ENCODE results near the gene QRICH2. TPM values are rescaled to one million over a fixed set of nuclear protein-coding genes. Genes with fewer than 3 reads are reported as not detected.
"Not testable (repeated sequence)": the region's sequence is repeated elsewhere in the genome, so short reads cannot be mapped to it uniquely, and the experiment has no call there.

The QRICH2 gene
- total and polyA plus RNA-seq, 2 donors from 2014 or later, result 2.0 to 2.5 TPM

DNA sequence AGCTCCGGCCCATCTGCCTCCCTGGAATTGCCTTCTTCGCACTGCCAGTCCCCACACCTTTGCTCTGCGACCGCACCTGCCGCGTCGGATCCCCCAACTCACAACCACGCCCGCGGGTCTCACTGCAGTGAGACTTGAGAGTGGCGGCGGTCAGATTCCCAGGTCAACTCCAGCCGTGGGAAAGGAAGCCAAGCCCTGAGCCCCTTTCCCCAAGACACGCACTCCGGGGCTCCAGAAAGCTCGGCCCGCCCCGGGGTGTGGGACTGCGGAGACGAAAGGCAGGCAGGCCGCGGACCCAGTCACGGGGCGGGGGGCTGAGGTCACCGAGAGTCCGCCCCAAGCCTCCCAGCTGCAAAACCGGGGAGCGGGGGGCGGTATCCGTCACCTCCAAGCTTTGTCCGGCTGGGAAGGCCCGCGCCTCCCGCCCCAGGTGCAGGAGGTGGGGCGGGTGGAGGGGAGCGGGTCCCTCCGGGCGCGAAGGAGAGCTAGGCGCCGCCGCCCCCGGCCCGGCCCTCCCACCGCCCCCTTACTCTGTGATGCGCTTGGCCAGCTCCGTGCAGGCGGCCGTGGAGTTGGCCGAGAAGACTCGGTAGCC lies 45.0 kb upstream of the QRICH2 start:
- Histone ChIP-seq H3K4me1 (ENCODE audit: control insufficient read depth in 2 of 3, insufficient read depth in 2 of 3, low read depth in 1 of 3, low read length in 3 of 3) (peaks cover 0 to 5% (median 0%) of the 10 kb centered on the region in 3 donors), H3K36me3 (ENCODE audit: control insufficient read depth in 2 of 3, insufficient read depth in 3 of 3, low read length in 3 of 3) (peaks cover 0 to 3% (median 0%) of the 10 kb centered on the region in 3 donors), H3K27ac (ENCODE audit: low read depth in 2 of 2, low read length in 2 of 2) (peak overlapping the region; percentile 69 to 86), H3K9ac (ENCODE audit: low read length in 3 of 3) (peak overlapping the region; percentile 38 to 89 (median 68)), H3K27me3 (ENCODE audit: control insufficient read depth, insufficient read depth, low read length) (no peaks in the 10 kb centered on the region), H3K9me3 (ENCODE audit: control insufficient read depth in 2 of 3, insufficient read depth in 1 of 3, low read length in 3 of 3) (no peaks in the 10 kb centered on the region), H3K4me3 (ENCODE audit: low read length in 3 of 3) (peak overlapping the region; percentile 67 to 81 (median 72))
- DNase-seq, result peak in 2 of 5 donors; percentile 39 to 75
- TF ChIP-seq, protein P1, sequence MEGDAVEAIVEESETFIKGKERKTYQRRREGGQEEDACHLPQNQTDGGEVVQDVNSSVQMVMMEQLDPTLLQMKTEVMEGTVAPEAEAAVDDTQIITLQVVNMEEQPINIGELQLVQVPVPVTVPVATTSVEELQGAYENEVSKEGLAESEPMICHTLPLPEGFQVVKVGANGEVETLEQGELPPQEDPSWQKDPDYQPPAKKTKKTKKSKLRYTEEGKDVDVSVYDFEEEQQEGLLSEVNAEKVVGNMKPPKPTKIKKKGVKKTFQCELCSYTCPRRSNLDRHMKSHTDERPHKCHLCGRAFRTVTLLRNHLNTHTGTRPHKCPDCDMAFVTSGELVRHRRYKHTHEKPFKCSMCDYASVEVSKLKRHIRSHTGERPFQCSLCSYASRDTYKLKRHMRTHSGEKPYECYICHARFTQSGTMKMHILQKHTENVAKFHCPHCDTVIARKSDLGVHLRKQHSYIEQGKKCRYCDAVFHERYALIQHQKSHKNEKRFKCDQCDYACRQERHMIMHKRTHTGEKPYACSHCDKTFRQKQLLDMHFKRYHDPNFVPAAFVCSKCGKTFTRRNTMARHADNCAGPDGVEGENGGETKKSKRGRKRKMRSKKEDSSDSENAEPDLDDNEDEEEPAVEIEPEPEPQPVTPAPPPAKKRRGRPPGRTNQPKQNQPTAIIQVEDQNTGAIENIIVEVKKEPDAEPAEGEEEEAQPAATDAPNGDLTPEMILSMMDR (IDR thresholded peaks at IDR 0.05; ENCODE audit: borderline replicate concordance, extremely low read depth, insufficient read depth), result no peak
- FAIRE-seq, result no peak
- intact Hi-C loops (cut with DNase I), result no loop called here

DNA sequence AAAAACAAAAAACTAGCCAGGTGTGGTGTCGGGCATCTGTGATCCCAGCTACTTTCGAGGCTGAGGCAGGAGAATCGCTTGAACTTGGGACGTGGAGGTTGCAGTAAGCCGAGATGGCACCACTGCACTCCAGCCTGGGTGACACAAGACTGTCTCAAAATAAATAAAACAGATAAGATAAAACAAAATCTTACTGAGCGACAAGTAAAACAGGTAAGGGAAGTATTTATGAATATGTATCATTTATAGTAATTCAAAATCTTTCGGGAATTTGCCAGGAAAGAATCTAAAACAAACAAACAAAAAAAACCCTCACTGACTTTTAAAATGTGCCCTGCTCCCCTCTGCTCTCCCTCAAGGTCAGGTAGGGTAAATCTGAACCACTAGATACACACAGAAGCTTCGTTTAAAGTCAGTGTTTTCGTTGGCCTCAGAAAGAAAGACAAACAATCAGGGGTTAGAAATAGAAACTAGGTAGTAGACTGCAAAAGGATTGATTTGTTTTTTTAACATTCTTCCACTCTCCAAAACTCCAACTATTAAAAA lies 43.5 kb upstream of the QRICH2 start:
- Histone ChIP-seq H3K27me3 (ENCODE audit: control insufficient read depth, insufficient read depth, low read length) (no peaks in the 10 kb centered on the region), H3K9me3 (ENCODE audit: control insufficient read depth in 2 of 3, insufficient read depth in 1 of 3, low read length in 3 of 3) (no peaks in the 10 kb centered on the region), H3K9ac (ENCODE audit: low read length in 3 of 3) (no peak overlapping the region), H3K27ac (ENCODE audit: low read depth in 2 of 2, low read length in 2 of 2) (no peak overlapping the region), H3K4me3 (ENCODE audit: low read length in 3 of 3) (no peak overlapping the region), H3K4me1 (ENCODE audit: control insufficient read depth in 2 of 3, insufficient read depth in 2 of 3, low read depth in 1 of 3, low read length in 3 of 3) (peaks cover 0 to 5% (median 0%) of the 10 kb centered on the region in 3 donors), H3K36me3 (ENCODE audit: control insufficient read depth in 2 of 3, insufficient read depth in 3 of 3, low read length in 3 of 3) (peaks cover 0 to 8% (median 4%) of the 10 kb centered on the region in 3 donors)
- FAIRE-seq, result no peak
- TF ChIP-seq, protein P1 (IDR thresholded peaks at IDR 0.05; ENCODE audit: borderline replicate concordance, extremely low read depth, insufficient read depth), result no peak
- intact Hi-C loops (cut with DNase I), result no loop called here
- peak in 1 of 5 donors; percentile 23 for DNase-seq

DNA sequence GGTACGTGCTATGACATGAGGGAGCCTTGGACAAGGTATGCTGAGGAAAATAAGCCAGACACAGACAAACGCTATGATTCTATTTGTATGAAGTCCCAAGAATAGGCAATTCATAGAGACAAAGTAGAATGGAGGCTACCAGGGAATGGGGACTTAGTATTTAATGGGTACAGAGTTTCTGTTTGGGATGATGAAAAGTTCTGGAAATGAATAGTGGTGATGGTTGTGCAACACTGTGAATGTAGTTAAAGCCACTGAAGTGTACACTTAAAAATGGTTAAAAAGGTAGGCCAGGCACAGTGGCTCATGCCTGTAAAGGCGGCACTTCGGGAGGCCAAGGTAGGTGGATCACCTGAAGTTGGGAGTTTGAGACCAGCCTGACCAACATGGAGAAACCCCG lies 42.4 kb upstream of the QRICH2 start:
- FAIRE-seq, result no peak
- peaks cover 0 to 5% (median 0%) of the 10 kb centered on the region in 3 donors for H3K4me1 ChIP-seq (ENCODE audit: control insufficient read depth in 2 of 3, insufficient read depth in 2 of 3, low read depth in 1 of 3, low read length in 3 of 3)
- H3K27ac ChIP-seq (ENCODE audit: low read depth in 2 of 2, low read length in 2 of 2), result no peak overlapping the region
- intact Hi-C loops (cut with DNase I), result no loop called here
- H3K9ac ChIP-seq (ENCODE audit: low read length in 3 of 3), result no peak overlapping the region
- TF ChIP-seq, protein P1 (IDR thresholded peaks at IDR 0.05; ENCODE audit: borderline replicate concordance, extremely low read depth, insufficient read depth), result no peak
- no peak for DNase-seq
- H3K36me3 ChIP-seq (ENCODE audit: control insufficient read depth in 2 of 3, insufficient read depth in 3 of 3, low read length in 3 of 3), result peaks cover 0 to 8% (median 7%) of the 10 kb centered on the region in 3 donors
- H3K4me3 ChIP-seq (ENCODE audit: low read length in 3 of 3), result no peak overlapping the region
- no peaks in the 10 kb centered on the region for H3K9me3 ChIP-seq (ENCODE audit: control insufficient read depth in 2 of 3, insufficient read depth in 1 of 3, low read length in 3 of 3)
- no peaks in the 10 kb centered on the region for H3K27me3 ChIP-seq (ENCODE audit: control insufficient read depth, insufficient read depth, low read length)

DNA sequence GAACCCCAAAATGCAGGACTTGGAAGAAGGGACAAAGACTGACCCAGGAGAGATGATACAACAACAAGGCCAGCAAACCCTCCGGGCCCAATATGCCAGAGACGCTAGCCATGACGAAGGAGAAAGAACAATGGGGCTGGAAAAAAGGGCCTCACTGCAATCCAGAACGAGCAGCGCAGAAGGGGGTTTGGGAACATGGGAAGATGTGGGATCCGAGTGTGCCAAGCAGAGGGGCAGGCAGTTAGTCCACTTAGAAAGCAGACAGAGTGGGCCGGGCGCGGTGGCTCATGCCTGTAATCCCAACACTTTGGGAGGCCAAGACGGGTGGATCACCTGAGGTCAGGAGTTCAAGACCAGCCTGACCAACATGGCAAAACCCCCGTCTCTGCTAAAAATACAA lies 38.9 kb upstream of the QRICH2 start:
- H3K4me1 ChIP-seq (ENCODE audit: control insufficient read depth in 2 of 3, insufficient read depth in 2 of 3, low read depth in 1 of 3, low read length in 3 of 3); FAIRE-seq; H3K9me3 ChIP-seq (ENCODE audit: control insufficient read depth in 2 of 3, insufficient read depth in 1 of 3, low read length in 3 of 3); intact Hi-C loops (cut with DNase I); H3K27ac ChIP-seq (ENCODE audit: low read depth in 2 of 2, low read length in 2 of 2); H3K27me3 ChIP-seq (ENCODE audit: control insufficient read depth, insufficient read depth, low read length); H3K4me3 ChIP-seq (ENCODE audit: low read length in 3 of 3); H3K9ac ChIP-seq (ENCODE audit: low read length in 3 of 3); DNase-seq: not testable (repeated sequence)
- peaks cover 2 to 13% (median 12%) of the 10 kb centered on the region in 3 donors for H3K36me3 ChIP-seq (ENCODE audit: control insufficient read depth in 2 of 3, insufficient read depth in 3 of 3, low read length in 3 of 3)
